Adrenal gland (tissue), 12 donors: ENCODE data around the gene MYD88. TPM values are rescaled to one million over a fixed set of nuclear protein-coding genes. Genes with fewer than 3 reads are reported as not detected.

Experiments used
- DNase-seq, 7 donors: peaks; one replicate each; pipeline ENCODE4 v3.0.0-alpha.2; 2019 to 2020
- H3K27ac ChIP-seq, 5 donors: fragments of 200-600 bp; sonication (generic) in 4 of 5; 1 replicate in 3 of 5; 2 replicates in 2 of 5; pipeline versions ENCODE4 v1.5.1 to v1.8.0; 2016 to 2020; ENCODE audit warnings: mild to moderate bottlenecking in 1 of 5
- H3K27me3 ChIP-seq: fragments of 200-600 bp; 2 replicates; pipeline ENCODE4 v1.8.0; 2021
- H3K36me3 ChIP-seq, 2 donors: fragments of 200-600 bp; replicated peaks in 1 of 2; 1 replicate in 1 of 2; 2 replicates in 1 of 2; pipeline versions ENCODE4 v1.5.1 to v1.8.0; 2018 to 2022
- H3K4me1 ChIP-seq, 2 donors: fragments of 200-600 bp; replicated peaks in 1 of 2; 1 replicate in 1 of 2; 2 replicates in 1 of 2; pipeline versions ENCODE4 v1.5.1 to v1.8.0; 2018 to 2021
- H3K4me3 ChIP-seq, 4 donors: fragments of 200-600 bp; sonication (generic) in 3 of 4; one replicate each; pipeline ENCODE4 v1.5.1; 2016 to 2018
- H3K9me3 ChIP-seq, 3 donors: fragments of 200-600 bp; sonication (generic) in 1 of 3; replicated peaks in 1 of 3; 1 replicate in 2 of 3; 2 replicates in 1 of 3; pipeline versions ENCODE4 v1.5.1 to v1.8.0; 2016 to 2021
- CTCF ChIP-seq, 6 experiments: fragments of 450-650 bp in 4 of 6; fragments of 200-600 bp in 2 of 6; sonication (generic) in 1 of 6; IDR thresholded peaks; 1 replicate in 5 of 6; 2 replicates in 1 of 6; pipeline versions ENCODE4 v1.5.1 to v1.8.0; 2016 to 2021; ENCODE audit warnings: antibody characterized with exemption in 6 of 6, mild to moderate bottlenecking in 2 of 6, moderate library complexity in 1 of 6
- POLR2A ChIP-seq, 2 donors: fragments of 450-650 bp; IDR thresholded peaks; one replicate each; pipeline ENCODE4 v1.6.1; 2017; ENCODE audit warnings: antibody characterized with exemption in 2 of 2, mild to moderate bottlenecking in 2 of 2, moderate library complexity in 1 of 2
- WGBS, 4 donors: extraction: QIAGEN DNeasy Blood & Tissue Kit in 2 of 4; methylation state at CpG; one replicate each; pipeline versions ENCODE4 v1.1.5 to v1.1.7; 2013 to 2017; 5-methylcytosine and 5-hydroxymethylcytosine counted together
- intact Hi-C, 2 donors: fragments of 100-400 bp; cut with DNase I; formaldehyde crosslinking; loops; one replicate each; pipeline versions ENCODE4 v1.14.1 to v1.15.0; 2022 to 2023
- polyA plus RNA-seq, 3 donors: library from polyadenylated mRNA; stranded (reverse); fragments of 200-250 nt in 2 of 3; fragments of 350-450 nt in 1 of 3; fragmentation: Illumina TruSeq in 1 of 3; extraction: RNeasy Lipid Tissue Mini Kit (QIAGEN cat#74804) in 1 of 3; gene quantifications; one replicate each; pipeline ENCODE4 v1.2.3, GENCODE V29; 2013 to 2014
- total RNA-seq, 9 donors: library from RNA; depleted of rRNA in 4 of 9; stranded (reverse); fragments of >200 nt in 4 of 9; fragments of 120-200 nt in 1 of 9; fragmentation: NEBNext Ultra II Directional in 1 of 9; extraction: Animal tissue kit (Norgen Biotek cat#: 25700) in 1 of 9; gene quantifications; one replicate each; pipeline versions ENCODE4 v1.1.0 to v1.2.4, GENCODE V29; 2013 to 2023
- donor health status: healthy with polysubstance abuse.
- donor health status: Bipolar disorder and iron deficiency.
- donor health status: DM: yes; HTN: yes; CAD: no.
- donor health status: DM: no; HTN: no; CAD: no.
- donor health status: DM: no; HTN: no; CAD: no.
- donor health status: DM: yes; HTN: yes; CAD: no.

The MYD88 gene
- total and polyA plus RNA-seq, 12 donors = 3.8 to 46.6 (median 34.7) TPM

GRCh38 chr3:38165722-38166387, 27.4 kb downstream of the MYD88 start:
- intact Hi-C loops = no loop called here
- Histone ChIP-seq H3K4me3 (peak overlapping the region; percentile 41 to 99 (median 74)), H3K36me3 (no peaks in the 10 kb centered on the region), H3K4me1 (peaks cover 10 to 38% of the 10 kb centered on the region in 2 donors), H3K27ac (peak overlapping the region; percentile 83 to 99 (median 96)), H3K27me3 (no peaks in the 10 kb centered on the region), H3K9me3 (no peaks in the 10 kb centered on the region)
- WGBS, 4 donors = 1 to 2% (median 1%) methylated on average over 25 to 62 of the region's 62 CpGs
- TF ChIP-seq CTCF (IDR thresholded peaks at IDR 0.05) (no peak), POLR2A (IDR thresholded peaks at IDR 0.05) (no peak)
- DNase-seq = peak; percentile 71 to 82 (median 77)

GRCh38 chr3:38167591-38167990, 29.1 kb downstream of the MYD88 start:
- DNase-seq = no peak
- H3K27me3 ChIP-seq = no peaks in the 10 kb centered on the region
- H3K36me3 ChIP-seq = no peaks in the 10 kb centered on the region
- no peak overlapping the region for H3K27ac ChIP-seq
- H3K9me3 ChIP-seq = no peaks in the 10 kb centered on the region
- intact Hi-C loops = no loop called here
- WGBS, 4 donors = 89 to 92% (median 91%) methylated on average over 4 of the region's 4 CpGs
- TF ChIP-seq POLR2A (IDR thresholded peaks at IDR 0.05) (no peak), CTCF (IDR thresholded peaks at IDR 0.05) (no peak)
- H3K4me3 ChIP-seq = no peak overlapping the region
- peaks cover 10 to 38% of the 10 kb centered on the region in 2 donors for H3K4me1 ChIP-seq

GRCh38 chr3:38168151-38169026, 29.9 kb downstream of the MYD88 start:
- intact Hi-C loops = no loop called here

More at GRCh38 chr3:38168151-38169026, 29.9 kb downstream of the MYD88 start:
- no peaks in the 10 kb centered on the region for H3K36me3 ChIP-seq
- no peaks in the 10 kb centered on the region for H3K9me3 ChIP-seq
- no peak overlapping the region for H3K27ac ChIP-seq
- WGBS, 4 donors = 91 to 97% (median 96%) methylated on average over 4 of the region's 4 CpGs
- H3K4me1 ChIP-seq = peaks cover 10 to 46% of the 10 kb centered on the region in 2 donors
- DNase-seq = no peak
- TF ChIP-seq POLR2A (IDR thresholded peaks at IDR 0.05) (no peak), CTCF (IDR thresholded peaks at IDR 0.05) (no peak)
- H3K4me3 ChIP-seq = no peak overlapping the region
- H3K27me3 ChIP-seq = no peaks in the 10 kb centered on the region
